Measurements from ENCODE around the gene ZNF469. TPM values are rescaled to one million over a fixed set of nuclear protein-coding genes. Genes with fewer than 3 reads are reported as not detected.
A peak's percentile ranks its signal among the peaks of the same experiment; 100 is the strongest.

The ZNF469 gene
- polyA plus RNA-seq, 1 donor: 1.0 TPM

DNA sequence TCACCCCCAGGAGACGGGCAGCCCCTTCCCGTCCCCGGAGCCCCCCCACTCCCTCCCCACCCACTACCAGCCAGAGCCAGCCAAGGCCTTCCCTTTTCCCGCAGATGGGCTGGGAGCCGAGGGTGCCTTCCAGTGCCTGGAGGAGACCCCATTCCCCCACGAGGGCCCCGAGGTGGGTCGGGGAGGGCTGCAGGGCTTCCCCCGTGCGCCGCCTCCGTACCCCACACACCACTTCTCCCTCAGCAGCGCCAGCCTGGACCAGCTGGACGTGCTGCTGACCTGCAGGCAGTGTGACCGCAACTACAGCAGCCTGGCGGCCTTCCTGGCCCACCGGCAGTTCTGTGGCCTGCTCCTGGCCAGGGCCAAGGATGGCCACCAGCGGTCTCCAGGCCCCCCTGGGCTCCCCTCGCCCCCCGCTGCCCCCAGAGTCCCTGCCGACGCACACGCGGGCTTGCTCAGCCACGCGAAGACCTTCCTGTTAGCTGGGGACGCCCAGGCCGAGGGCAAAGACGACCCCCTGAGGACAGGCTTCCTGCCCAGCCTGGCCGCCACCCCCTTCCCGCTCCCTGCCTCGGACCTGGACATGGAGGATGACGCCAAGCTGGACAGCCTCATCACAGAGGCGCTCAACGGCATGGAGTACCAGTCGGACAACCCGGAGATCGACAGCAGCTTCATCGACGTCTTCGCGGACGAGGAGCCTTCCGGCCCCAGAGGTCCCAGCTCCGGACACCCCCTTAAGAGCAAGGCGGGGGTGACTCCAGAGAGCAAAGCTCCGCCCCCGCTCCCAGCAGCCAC lies 46.8 kb downstream of the ZNF469 start:
- no peak overlapping the region for H3K27ac ChIP-seq (ENCODE audit: low read length)
- H3K36me3 ChIP-seq (ENCODE audit: control insufficient read depth, insufficient read depth, low read length): no peaks in the 10 kb centered on the region
- peaks cover 2% of the 10 kb centered on the region for H3K4me1 ChIP-seq (ENCODE audit: control insufficient read depth, insufficient read depth, low read length)
- peaks cover 35% of the 10 kb centered on the region for H3K27me3 ChIP-seq (ENCODE audit: control insufficient read depth, insufficient read depth, low read length)
- peak overlapping the region; percentile 10 for H3K4me3 ChIP-seq (ENCODE audit: low read length)
- no CpG with 5 or more reads among the region's 48 CpGs for WGBS (ENCODE audit: insufficient coverage, low lambda C conversion rate)
- DNase-seq: no peak
- peaks cover 18% of the 10 kb centered on the region for H3K9me3 ChIP-seq (ENCODE audit: control insufficient read depth, low read depth, low read length)

DNA sequence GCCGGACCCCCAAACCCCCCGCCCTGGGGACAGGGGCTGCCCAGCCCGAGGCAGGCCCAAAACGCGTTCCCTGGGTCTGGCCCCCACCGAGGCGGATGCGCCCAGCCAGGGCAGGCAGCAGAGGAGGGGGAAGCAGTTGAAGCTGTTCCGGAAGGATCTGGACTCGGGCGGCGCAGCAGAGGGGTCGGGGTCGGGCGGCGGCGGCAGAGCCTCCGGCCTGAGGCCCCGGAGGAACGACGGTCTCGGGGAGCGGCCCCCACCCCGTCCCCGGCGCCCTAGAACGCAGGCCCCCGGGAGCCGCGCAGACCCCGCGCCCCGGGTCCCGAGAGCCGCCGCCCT lies 47.4 kb downstream of the ZNF469 start:
- Histone ChIP-seq H3K36me3 (ENCODE audit: control insufficient read depth, insufficient read depth, low read length) (no peaks in the 10 kb centered on the region), H3K27ac (ENCODE audit: low read length) (no peak overlapping the region), H3K27me3 (ENCODE audit: control insufficient read depth, insufficient read depth, low read length) (peaks cover 35% of the 10 kb centered on the region), H3K9me3 (ENCODE audit: control insufficient read depth, low read depth, low read length) (peaks cover 18% of the 10 kb centered on the region), H3K4me1 (ENCODE audit: control insufficient read depth, insufficient read depth, low read length) (peaks cover 2% of the 10 kb centered on the region), H3K4me3 (ENCODE audit: low read length) (peak overlapping the region; percentile 10)
- no peak for DNase-seq
- no CpG with 5 or more reads among the region's 36 CpGs for WGBS (ENCODE audit: insufficient coverage, low lambda C conversion rate)

GRCh38 chr16:88430524-88431446 lies 48.0 kb downstream of the ZNF469 start:
- H3K4me3 ChIP-seq (ENCODE audit: low read length): peak overlapping the region; percentile 10
- H3K27ac ChIP-seq (ENCODE audit: low read length): no peak overlapping the region
- peaks cover 18% of the 10 kb centered on the region for H3K9me3 ChIP-seq (ENCODE audit: control insufficient read depth, low read depth, low read length)
- DNase-seq: peak in 1 of 2 donors; percentile 48
- no CpG with 5 or more reads among the region's 80 CpGs for WGBS (ENCODE audit: insufficient coverage, low lambda C conversion rate)
- peaks cover 2% of the 10 kb centered on the region for H3K4me1 ChIP-seq (ENCODE audit: control insufficient read depth, insufficient read depth, low read length)
- no peaks in the 10 kb centered on the region for H3K36me3 ChIP-seq (ENCODE audit: control insufficient read depth, insufficient read depth, low read length)
- H3K27me3 ChIP-seq (ENCODE audit: control insufficient read depth, insufficient read depth, low read length): peaks cover 35% of the 10 kb centered on the region

DNA sequence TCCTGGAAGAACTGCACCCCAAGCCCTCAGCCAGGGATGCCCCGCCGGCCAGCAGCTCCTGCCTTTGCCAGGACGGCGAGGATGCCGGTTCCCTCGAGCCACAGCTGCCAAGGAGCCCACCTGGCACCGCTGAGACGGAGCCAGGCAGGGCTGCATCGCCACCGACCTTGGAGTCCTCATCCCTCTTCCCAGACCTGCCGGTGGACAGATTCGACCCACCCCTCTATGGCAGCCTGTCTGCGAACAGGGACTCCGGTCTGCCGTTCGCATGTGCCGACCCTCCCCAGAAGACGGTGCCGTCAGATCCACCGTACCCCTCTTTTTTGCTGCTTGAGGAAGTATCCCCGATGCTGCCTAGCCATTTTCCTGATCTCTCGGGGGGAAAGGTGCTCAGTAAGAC lies 48.9 kb downstream of the ZNF469 start:
- DNase-seq: no peak
- no CpG with 5 or more reads among the region's 22 CpGs for WGBS (ENCODE audit: insufficient coverage, low lambda C conversion rate)
- H3K4me1 ChIP-seq (ENCODE audit: control insufficient read depth, insufficient read depth, low read length): peaks cover 2% of the 10 kb centered on the region
- H3K9me3 ChIP-seq (ENCODE audit: control insufficient read depth, low read depth, low read length): peaks cover 18% of the 10 kb centered on the region
- H3K27me3 ChIP-seq (ENCODE audit: control insufficient read depth, insufficient read depth, low read length): peaks cover 35% of the 10 kb centered on the region
- no peak overlapping the region for H3K4me3 ChIP-seq (ENCODE audit: low read length)
- H3K36me3 ChIP-seq (ENCODE audit: control insufficient read depth, insufficient read depth, low read length): no peaks in the 10 kb centered on the region
- no peak overlapping the region for H3K27ac ChIP-seq (ENCODE audit: low read length)

DNA sequence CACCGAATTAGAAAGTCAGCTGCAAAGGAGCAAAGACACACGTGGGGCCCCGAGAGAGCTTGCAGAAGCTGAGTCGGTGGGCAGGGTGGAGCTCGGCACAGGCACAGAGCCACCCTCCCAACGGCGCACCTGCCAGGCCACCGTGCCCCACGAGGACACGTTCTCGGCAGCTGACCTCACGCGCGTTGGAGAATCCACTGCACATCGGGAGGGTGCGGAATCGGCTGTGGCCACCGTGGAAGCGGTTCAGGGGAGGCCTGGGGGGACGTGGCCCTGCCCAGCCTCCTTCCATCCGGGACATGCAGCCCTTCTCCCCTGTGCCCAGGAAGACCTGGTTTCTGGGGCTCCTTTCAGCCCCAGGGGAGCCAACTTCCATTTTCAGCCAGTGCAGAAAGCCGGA lies 49.4 kb downstream of the ZNF469 start:
- H3K36me3 ChIP-seq (ENCODE audit: control insufficient read depth, insufficient read depth, low read length): no peaks in the 10 kb centered on the region
- no CpG with 5 or more reads among the region's 22 CpGs for whole genome bisulfite sequencing (ENCODE audit: insufficient coverage, low lambda C conversion rate)
- H3K27ac ChIP-seq (ENCODE audit: low read length): no peak overlapping the region
- H3K9me3 ChIP-seq (ENCODE audit: control insufficient read depth, low read depth, low read length): peaks cover 18% of the 10 kb centered on the region
- no peak for DNase-seq
- H3K4me3 ChIP-seq (ENCODE audit: low read length): no peak overlapping the region
- peaks cover 35% of the 10 kb centered on the region for H3K27me3 ChIP-seq (ENCODE audit: control insufficient read depth, insufficient read depth, low read length)
- peaks cover 2% of the 10 kb centered on the region for H3K4me1 ChIP-seq (ENCODE audit: control insufficient read depth, insufficient read depth, low read length)

Other genes starting within 250 kb of the ZNF469 start
- 27.2 TPM for gene ZFPM1, start 70.3 kb downstream of the ZNF469 start, polyA plus RNA-seq
- 34.3 TPM for gene ZC3H18, start 187.4 kb downstream of the ZNF469 start, polyA plus RNA-seq

Data from large intestine (tissue), 3 donors.